Measurements from ENCODE around the gene SPPL3.
"Not testable (repeated sequence)": the region's sequence is repeated elsewhere in the genome, so short reads cannot be mapped to it uniquely, and the experiment has no call there.

The SPPL3 gene

GRCh38 chr12:120841525-120841924 is 62.6 kb downstream of the SPPL3 start:
- no peak for DNase-seq

GRCh38 chr12:120839503-120839902 is 64.7 kb downstream of the SPPL3 start:
- DNase-seq, result no peak

GRCh38 chr12:120838629-120839383 is 65.4 kb downstream of the SPPL3 start:
- not testable (repeated sequence) for DNase-seq

- no peak for DNase-seq
Measured at GRCh38 chr12:120836114-120836684, 68.0 kb downstream of the SPPL3 start.

GRCh38 chr12:120835657-120836056 is 68.5 kb downstream of the SPPL3 start:
- DNase-seq, result no peak

- no peak for DNase-seq
Measured at GRCh38 chr12:120835304-120835612, 68.9 kb downstream of the SPPL3 start.

GRCh38 chr12:120834489-120835303 is 69.5 kb downstream of the SPPL3 start:
- DNase-seq, result no peak

- DNase-seq, result no peak
Measured at GRCh38 chr12:120833849-120834248, 70.3 kb downstream of the SPPL3 start.

GRCh38 chr12:120832737-120833136 is 71.4 kb downstream of the SPPL3 start:
- DNase-seq, result no peak

GRCh38 chr12:120831648-120832267 is 72.4 kb downstream of the SPPL3 start:
- DNase-seq, result no peak

GRCh38 chr12:120830966-120831365 is 73.2 kb downstream of the SPPL3 start:
- DNase-seq, result no peak

GRCh38 chr12:120830052-120830940 is 73.9 kb downstream of the SPPL3 start:
- no peak for DNase-seq

GRCh38 chr12:120826335-120826734 is 77.8 kb downstream of the SPPL3 start:
- no peak for DNase-seq

- DNase-seq, result no peak
Measured at GRCh38 chr12:120825337-120825736, 78.8 kb downstream of the SPPL3 start.

- no peak for DNase-seq
Measured at GRCh38 chr12:120822832-120823503, 81.2 kb downstream of the SPPL3 start.

- DNase-seq, result no peak
Measured at GRCh38 chr12:120821878-120822277, 82.3 kb downstream of the SPPL3 start.

- DNase-seq, result no peak
Measured at GRCh38 chr12:120820884-120821510, 83.2 kb downstream of the SPPL3 start.

- no peak for DNase-seq
Measured at GRCh38 chr12:120818416-120818815, 85.7 kb downstream of the SPPL3 start.

- no peak for DNase-seq
Measured at GRCh38 chr12:120817559-120818330, 86.4 kb downstream of the SPPL3 start.

- no peak for DNase-seq
Measured at GRCh38 chr12:120816363-120816762, 87.8 kb downstream of the SPPL3 start.

Data from NCI-H2227 treated with DMSO at 0.1 percent for 48 hours (cell line).